NOMO-1 (cell line): ENCODE results near the gene RASAL3.
"Not testable (repeated sequence)": the region's sequence is repeated elsewhere in the genome, so short reads cannot be mapped to it uniquely, and the experiment has no call there.

ENCODE experiments used
- DNase-seq, 2 experiments: peaks; one replicate each; lab custom pipeline; 2025; ENCODE audit not compliant: unreplicated experiment in 2 of 2; lab: John Stamatoyannopoulos, UW

RASAL3 gene

DNA sequence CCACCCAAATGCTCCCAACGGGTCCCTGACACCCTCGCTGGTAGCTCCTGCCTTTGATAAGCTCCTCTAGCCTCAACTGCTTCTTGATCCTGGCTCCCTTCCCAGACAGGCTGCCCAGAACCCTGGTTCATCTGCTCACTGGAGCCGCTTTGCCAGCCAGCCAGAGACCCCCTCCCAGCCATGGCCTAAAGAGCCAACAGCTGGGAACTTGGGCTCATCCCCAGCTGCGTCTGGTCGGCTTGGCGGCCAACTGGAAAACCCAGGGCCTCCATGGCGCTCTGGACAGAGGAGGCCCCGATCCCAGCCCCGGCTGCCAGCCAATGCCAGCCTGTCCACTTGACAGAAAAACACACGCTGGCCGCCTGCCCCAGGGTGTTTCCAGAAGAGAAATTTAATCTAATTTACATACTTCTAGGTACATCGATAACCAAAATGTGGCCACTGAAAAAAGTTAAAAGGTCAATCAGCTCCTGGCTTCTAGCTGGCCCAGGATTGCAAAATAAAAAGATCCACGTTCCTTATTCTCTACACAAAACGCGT lies 42.6 kb downstream of the RASAL3 start:
- no peak for DNase-seq

- DNase-seq: no peak
Measured at GRCh38 chr19:15421136-15421695, 43.1 kb downstream of the RASAL3 start.

- DNase-seq: no peak
Measured at GRCh38 chr19:15419413-15420025, 44.8 kb downstream of the RASAL3 start.

- peak; percentile 100 for DNase-seq
Measured at GRCh38 chr19:15418579-15419412, 45.5 kb downstream of the RASAL3 start, which contains the start of gene AKAP8L. Gene AKAP8L (minus strand): TSS chr19:15418988. CDS start chr19:15418923, 65 bp downstream.

DNA sequence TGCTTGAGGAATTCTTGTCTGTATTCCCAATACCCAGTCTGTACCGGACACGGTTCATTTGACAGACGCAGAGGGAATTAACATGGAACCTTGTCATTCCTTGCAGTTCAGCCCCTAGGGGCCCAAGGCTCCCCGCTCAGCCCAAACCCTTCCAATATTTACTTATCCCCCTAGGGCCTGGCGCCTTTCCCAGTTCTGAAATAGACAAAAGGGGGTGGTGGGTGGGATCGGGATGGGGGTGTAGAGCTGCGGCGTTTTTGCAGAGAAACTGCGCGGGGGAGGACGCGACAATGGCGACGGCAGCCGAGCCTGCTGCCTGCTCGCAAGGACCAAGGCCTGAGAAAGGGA lies 46.1 kb downstream of the RASAL3 start:
- no peak for DNase-seq

- no peak for DNase-seq
Measured at GRCh38 chr19:15417699-15418098, 46.6 kb downstream of the RASAL3 start.

DNA sequence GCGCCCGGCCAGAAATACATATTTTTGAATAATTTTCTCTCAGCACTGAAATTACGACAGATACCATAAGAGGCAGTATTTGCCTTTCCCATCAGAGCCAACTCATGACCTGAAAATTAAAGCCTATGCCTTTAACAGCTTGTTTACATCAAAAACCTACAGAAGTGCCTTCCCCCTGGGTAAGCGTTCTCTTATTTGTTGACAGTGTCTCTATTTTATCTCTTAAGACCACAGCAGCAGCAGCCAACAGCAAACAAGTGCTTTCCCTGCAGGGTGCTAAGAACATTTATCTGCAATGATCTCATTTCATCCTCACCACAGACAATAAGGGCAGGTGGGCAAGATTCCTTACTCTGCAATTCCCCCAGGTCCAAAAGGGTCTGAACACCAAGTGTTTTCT lies 51.5 kb downstream of the RASAL3 start:
- no peak for DNase-seq

DNA sequence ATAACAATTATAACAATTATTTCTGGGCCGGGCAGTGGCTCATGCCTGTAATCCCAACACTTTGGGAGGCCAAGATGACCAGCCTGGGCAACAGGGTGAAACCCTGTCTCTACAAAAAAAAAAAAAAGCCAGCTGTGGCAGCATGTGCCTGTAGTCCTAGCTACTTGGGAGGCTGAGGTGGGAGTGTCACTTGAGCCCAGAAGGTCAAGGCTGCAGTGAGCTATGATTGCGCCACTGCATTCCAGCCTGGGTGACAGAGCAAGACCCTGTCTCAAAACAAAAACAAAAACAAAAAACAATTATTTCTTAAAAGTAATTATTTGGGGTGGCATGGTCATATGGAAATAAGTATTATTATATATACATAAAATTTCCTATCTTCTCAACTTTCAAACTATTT lies 53.0 kb downstream of the RASAL3 start:
- DNase-seq: not testable (repeated sequence)

DNA sequence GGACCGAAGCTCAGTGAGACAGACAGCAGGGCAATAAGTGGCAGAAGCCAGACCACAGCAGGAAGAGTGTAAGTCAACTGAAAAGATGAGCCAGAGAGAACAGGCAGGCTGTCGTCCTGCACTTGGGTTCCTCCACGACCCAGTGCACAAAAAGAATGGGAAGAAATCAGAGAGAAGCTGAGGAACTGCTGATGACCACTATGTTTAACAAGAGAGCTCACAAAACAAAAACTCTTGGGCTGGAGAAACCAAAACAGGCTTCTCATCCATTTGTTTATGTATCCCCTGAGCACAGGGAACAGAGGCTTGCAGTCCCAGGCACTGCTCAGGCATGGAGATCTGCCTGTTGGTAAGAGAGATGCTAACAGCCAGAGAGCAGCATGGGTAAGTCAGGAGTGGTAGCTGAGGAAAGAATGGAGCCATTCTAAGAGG lies 59.5 kb downstream of the RASAL3 start:
- no peak for DNase-seq

GRCh38 chr19:15404097-15404779 lies 60.1 kb downstream of the RASAL3 start:
- DNase-seq: no peak

DNA sequence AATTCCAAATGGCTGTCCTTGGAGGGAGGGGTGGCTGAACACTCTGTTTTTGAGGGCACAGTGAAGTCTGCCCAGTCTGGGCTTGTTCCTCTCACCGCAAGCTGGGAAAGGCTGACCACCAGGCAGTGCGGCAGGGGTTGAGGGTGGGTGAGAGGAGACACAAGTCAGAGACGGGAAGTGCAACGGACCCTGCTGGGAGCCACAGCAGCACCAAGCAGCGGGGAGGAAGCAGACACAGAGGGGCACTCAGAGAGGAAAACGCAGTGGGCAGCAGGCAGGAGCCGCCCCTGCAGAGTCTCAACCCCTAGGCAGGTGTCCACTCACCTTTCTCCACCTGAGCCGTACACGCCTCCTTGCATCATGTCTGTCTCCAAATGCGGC lies 61.2 kb downstream of the RASAL3 start:
- no peak for DNase-seq

GRCh38 chr19:15402411-15403150 lies 61.8 kb downstream of the RASAL3 start:
- DNase-seq: no peak
